ENCODE measurements around the gene PKP1.

DNA sequence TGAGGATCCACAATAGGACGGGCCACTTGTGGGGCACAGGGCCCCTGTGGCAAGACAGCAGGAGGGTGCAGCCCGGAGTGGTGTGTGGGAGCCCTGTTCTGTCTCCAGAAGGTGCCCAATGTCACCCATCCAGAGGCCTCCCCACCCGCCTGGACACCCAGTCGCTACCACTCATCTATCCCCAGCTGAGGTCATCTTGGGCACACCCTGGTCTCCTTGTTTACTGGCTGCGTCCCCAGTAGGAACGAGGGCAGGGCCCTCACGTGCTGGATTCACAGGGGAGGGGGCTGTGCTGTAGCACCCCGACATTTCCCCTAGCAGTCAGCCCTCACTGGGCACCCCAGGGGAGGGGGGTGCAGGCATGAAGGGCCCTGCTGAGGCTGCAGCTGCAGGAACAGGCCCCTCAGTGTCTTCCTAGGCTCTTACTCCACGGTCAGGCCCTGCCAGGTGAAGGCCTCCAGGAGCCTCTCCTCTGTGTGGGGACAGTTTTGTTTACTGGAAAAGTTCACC is 96.5 kb downstream of the PKP1 start:
- TF ChIP-seq, protein P1, sequence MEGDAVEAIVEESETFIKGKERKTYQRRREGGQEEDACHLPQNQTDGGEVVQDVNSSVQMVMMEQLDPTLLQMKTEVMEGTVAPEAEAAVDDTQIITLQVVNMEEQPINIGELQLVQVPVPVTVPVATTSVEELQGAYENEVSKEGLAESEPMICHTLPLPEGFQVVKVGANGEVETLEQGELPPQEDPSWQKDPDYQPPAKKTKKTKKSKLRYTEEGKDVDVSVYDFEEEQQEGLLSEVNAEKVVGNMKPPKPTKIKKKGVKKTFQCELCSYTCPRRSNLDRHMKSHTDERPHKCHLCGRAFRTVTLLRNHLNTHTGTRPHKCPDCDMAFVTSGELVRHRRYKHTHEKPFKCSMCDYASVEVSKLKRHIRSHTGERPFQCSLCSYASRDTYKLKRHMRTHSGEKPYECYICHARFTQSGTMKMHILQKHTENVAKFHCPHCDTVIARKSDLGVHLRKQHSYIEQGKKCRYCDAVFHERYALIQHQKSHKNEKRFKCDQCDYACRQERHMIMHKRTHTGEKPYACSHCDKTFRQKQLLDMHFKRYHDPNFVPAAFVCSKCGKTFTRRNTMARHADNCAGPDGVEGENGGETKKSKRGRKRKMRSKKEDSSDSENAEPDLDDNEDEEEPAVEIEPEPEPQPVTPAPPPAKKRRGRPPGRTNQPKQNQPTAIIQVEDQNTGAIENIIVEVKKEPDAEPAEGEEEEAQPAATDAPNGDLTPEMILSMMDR (IDR thresholded peaks at IDR 0.05; ENCODE audit: insufficient read depth, low read length, poor library complexity, severe bottlenecking) = no peak
- no peak for TF ChIP-seq EZH2phosphoT487 (conservative IDR thresholded peaks at IDR 0.05; ENCODE audit: low read length)
